GM12801 (cell line): ENCODE results near the gene MED12L.

ENCODE experiments used
- CTCF ChIP-seq: IDR thresholded peaks from one replicate; pipeline ENCODE4 v1.5.1; 2011; ENCODE audit warnings: control low read depth; ENCODE audit not compliant: insufficient read length; ENCODE audit errors: extremely low read depth

MED12L gene

DNA sequence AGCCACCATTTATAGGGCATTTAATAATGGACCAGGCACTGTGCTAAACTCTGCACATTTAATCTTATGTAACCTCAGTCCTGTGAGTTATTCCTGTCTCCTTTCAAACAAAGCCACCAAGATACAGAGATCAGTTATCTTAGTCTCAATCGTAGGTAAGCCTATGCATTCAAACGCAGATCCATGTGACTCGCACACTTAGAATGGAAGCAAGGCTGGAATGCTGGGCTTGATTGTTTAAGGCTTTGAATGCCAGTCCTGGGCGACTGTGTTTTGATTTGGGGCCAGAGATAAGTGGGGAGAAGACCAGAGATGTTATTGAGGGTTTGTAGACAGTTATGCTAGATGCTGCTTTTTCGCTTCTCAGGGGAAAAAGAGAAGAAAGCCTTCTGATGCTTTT, 22.2 kb downstream of the MED12L start:
- TF ChIP-seq CTCF, result no peak

GRCh38 chr3:151109286-151109800, 23.9 kb downstream of the MED12L start:
- TF ChIP-seq CTCF, result no peak

DNA sequence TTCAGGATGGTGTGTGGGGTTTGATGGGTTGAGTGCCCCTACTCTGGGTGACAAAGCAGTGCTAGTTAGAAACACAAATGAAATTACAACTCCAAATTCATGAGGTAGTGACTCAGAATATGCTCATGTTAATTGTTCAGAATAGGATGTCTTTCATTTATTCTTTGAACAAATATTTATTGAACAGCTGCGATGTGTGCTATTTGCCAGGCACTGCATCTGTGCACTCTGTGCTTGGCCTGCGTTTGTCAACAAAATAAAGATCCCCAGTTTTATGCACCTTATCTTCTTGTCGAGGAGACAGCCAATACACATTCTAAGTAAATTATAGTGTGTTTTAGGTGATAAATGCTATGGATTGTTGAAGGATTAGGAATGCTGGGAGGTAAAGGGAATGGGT, 27.3 kb downstream of the MED12L start:
- no peak for TF ChIP-seq CTCF

DNA sequence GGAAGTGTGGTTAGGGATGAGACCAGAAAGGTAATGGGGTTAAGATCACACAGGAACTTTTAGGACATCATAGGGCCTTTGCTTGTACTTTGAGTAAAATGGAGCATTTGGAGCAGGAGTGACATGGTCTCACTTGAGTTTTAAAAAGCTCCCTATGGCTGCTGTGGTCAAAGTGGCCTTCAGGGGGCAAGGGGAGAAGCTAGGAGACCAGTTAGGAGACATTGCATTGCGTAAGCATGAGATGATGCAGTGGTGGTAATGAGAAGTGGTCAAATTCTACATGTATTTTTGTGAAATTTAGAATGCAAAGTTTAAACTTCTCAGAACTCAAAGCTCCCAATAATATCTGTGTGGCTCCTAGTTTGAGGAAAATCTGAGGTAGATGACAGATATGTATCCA, 27.9 kb downstream of the MED12L start:
- TF ChIP-seq CTCF, result no peak

DNA sequence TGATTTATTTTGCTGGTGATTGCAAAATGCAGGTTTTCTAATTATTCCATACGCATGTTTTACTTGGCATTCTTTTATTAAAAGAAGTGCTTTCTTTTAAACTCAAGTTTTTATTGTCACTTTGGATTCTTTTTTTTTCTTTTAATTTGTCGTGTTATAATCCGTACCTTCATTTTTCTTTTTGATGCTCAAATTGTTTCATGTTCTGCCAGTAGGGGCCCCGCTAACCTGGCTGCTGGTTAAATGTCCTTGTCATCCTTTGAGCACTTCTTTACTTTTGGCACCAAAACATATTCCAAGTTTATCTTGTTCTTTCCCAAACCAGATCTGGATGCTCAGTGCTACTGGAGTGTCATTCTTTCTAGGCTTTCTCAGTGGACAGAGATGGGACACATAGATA, 31.6 kb downstream of the MED12L start:
- TF ChIP-seq CTCF, result no peak

- no peak for TF ChIP-seq CTCF
Measured at GRCh38 chr3:151119188-151119587, 33.7 kb downstream of the MED12L start.

- TF ChIP-seq CTCF, result no peak
Measured at GRCh38 chr3:151120409-151120808, 34.9 kb downstream of the MED12L start.

GRCh38 chr3:151121016-151121415, 35.6 kb downstream of the MED12L start:
- no peak for TF ChIP-seq CTCF
